CMK (cell line): ENCODE data around the gene TRAF4.
A peak's percentile ranks its signal among the peaks of the same experiment; 100 is the strongest.
"Not testable (repeated sequence)": the region's sequence is repeated elsewhere in the genome, so short reads cannot be mapped to it uniquely, and the experiment has no call there.

Source experiments
- DNase-seq: peaks from one replicate; pipeline ENCODE4 v3.0.0-alpha.2; 2010; ENCODE audit warnings: low read depth

The TRAF4 gene

DNA sequence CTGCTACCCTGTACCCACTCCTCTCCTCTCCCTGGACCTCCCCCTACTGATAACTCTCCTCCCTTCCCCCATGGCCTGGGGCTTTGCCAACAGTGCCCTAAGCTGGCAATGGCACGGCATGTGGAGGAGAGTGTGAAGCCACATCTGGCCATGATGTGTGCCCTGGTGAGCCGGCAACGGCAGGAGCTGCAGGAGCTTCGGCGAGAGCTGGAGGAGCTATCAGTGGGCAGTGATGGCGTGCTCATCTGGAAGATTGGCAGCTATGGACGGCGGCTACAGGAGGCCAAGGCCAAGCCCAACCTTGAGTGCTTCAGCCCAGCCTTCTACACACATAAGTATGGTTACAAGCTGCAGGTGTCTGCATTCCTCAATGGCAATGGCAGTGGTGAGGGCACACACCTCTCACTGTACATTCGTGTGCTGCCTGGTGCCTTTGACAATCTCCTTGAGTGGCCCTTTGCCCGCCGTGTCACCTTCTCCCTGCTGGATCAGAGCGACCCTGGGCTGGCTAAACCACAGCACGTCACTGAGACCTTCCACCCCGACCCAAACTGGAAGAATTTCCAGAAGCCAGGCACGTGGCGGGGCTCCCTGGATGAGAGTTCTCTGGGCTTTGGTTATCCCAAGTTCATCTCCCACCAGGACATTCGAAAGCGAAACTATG, 5.2 kb downstream of the TRAF4 start:
- no peak for DNase-seq

DNA sequence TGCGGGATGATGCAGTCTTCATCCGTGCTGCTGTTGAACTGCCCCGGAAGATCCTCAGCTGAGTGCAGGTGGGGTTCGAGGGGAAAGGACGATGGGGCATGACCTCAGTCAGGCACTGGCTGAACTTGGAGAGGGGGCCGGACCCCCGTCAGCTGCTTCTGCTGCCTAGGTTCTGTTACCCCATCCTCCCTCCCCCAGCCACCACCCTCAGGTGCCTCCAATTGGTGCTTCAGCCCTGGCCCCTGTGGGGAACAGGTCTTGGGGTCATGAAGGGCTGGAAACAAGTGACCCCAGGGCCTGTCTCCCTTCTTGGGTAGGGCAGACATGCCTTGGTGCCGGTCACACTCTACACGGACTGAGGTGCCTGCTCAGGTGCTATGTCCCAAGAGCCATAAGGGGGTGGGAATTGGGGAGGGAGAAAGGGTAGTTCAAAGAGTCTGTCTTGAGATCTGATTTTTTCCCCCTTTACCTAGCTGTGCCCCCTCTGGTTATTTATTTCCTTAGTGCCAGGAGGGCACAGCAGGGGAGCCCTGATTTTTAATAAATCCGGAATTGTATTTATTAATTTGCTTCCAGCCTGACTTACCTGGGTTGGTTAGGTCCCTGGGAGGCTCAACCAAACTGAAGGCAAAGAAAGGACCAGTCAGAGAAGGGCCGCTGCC, 5.8 kb downstream of the TRAF4 start:
- no peak for DNase-seq

DNA sequence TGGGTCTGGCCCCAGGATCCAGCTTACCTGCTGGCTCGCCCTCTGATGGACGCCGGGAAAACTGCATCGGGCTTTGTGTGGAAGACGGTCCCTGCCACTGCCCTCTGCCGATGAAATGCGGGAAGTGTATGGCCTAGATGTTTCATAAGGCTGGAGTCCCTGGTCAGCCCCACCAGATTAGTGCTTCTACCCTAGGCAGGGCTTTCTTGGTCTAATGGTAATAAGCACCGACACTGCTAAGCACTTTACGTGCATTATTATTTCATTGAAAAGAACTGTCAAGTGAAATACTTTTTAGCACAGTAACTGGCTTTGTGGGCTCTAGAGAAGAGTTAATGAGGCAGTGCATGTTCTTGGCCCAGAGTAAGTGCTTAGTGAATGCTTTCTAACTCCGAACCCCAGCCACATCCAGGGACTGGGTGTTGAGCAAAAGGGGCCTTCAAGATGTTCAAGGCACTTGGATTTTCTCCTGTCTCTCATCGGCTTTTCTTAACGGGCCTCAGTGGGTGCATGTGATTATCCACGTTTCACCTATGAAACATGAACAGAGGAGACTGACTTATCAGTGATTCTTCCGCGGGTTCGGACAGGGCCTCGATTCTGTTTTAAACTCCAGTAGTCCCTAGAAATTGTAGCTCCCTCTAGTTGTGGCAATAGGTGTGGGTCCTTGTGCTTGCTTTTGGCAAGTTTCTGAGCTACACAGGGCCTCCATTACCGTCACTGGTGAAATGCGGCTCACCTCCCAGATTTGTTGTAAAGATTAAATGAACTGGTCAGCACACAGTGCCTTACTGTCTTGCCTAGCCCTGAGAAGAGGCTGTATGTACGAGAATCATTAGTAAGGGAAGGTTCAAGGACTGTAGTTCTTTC, 6.6 kb downstream of the TRAF4 start:
- DNase-seq = peak; percentile 84

DNA sequence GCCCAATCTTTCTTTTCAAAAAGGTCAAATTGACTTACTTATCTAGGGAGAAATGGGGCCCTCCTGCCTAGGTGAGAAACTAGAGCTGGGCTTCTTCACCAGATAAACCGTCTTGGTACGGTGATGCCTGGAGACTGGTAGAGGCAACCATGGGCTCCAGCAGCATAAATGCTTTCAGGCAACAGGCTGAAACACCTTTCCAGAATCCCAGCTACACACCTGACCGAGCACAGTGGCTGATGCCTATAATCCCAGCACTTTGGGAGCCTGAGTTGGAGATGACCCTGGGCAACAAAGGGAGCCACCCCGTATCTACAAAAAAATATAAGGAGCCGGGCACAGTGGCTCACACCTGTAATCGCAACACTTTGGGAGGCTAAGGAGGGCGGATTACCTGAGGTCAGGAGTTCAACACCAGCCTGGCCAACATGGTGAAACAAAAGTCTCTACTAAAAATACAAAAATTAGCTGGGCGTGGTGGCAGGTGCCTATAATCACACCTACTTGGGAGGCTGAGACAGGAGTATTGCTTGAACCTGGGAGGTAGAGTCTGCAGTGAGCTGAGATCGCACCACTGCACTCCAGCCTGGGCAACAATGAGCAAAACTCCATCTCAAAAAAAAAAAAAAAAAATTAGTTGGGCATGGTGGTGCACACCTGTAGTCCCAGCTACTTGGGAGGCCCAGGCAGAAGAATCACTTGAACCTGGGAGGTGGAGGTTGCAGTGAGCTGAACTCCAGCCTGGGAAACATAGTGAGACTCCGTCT, 8.0 kb downstream of the TRAF4 start:
- DNase-seq = no peak

DNA sequence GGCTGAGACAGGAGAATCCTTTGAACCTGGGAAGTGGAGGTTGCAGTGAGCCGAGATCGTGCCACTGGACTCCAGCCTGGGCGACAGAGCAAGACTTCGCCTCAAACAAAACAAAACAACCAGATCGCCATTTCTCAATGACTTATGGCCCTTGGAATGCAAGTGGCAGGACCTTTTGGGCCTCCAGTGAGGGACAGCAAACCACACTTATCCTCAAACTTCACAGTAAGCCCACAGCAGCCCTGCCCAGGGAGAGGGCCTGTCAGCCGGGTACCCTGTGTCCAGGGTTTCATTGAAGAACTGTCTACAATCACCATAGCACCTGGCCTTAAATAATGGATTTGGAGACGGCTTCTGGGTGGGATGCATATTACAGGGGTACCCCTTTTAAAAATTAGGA, 11.7 kb downstream of the TRAF4 start:
- DNase-seq = no peak

DNA sequence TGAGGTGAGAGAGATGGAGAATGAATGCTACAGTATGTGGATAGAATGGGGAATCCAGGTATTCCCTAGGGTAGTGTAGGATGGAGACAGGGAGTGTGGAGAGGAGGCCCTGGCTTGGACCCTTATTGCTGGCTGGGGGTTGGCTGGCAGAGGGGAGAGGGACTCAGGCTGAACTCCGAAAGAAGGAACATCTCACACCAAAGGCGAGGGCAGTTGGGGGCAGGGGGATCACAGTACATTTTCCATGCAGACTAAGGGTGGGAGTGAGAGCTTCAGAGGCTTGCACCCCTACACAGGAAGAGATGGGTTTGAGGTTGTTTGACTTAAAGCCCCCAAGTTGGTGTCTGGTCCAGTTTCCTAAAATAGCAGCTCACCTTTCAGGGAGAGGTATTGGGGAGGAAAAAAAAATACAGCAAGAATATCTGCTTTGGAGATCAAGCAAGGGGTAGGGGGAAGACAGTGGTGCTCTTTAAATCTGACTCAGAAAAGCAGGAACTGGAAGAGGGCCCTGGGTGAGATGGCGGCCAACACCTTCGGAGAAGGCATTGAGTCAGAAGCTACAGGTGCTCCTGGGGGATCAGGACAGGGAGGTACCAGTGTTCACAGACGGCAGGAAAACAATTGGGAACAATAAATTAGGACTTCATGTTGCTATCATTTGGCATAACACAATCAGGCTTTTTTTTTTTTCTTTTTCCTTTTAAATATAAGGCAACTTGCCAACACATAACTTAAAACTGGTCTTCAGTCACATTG, 12.4 kb downstream of the TRAF4 start:
- no peak for DNase-seq

DNA sequence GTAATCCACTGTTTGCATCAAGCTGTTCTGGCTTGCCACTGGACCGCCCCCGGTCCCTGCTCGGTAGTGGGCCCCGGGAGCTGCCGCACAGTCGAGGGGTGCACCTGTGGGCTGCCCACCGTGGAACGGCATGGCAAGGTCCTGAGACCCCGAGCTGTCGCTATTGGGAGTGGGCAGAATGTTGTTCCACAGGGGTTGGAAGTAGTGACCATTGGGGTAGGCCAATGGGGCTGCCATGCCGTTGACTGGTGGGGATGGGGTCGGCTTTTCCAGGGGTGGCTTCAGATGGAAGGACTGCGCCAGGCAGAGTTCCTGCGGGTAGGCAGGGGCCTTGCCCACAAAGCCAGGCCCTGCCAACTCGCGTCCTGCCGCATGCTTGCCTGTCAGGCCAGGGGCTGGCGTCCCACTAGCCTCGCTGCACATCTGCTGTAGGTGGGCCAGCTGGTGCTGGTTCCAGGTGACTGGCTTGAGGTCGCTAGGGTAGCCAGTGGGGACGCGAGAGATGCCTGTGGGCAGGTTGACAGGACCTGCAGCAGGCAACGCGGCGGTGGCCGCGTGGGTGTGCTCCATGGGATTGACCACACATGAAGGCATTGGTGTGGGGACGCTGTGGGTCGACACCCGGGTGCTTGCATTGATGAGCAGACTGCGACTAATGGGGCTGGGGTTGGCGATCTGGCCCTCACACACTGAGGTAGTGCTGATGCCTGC, 14.8 kb downstream of the TRAF4 start:
- no peak for DNase-seq

DNA sequence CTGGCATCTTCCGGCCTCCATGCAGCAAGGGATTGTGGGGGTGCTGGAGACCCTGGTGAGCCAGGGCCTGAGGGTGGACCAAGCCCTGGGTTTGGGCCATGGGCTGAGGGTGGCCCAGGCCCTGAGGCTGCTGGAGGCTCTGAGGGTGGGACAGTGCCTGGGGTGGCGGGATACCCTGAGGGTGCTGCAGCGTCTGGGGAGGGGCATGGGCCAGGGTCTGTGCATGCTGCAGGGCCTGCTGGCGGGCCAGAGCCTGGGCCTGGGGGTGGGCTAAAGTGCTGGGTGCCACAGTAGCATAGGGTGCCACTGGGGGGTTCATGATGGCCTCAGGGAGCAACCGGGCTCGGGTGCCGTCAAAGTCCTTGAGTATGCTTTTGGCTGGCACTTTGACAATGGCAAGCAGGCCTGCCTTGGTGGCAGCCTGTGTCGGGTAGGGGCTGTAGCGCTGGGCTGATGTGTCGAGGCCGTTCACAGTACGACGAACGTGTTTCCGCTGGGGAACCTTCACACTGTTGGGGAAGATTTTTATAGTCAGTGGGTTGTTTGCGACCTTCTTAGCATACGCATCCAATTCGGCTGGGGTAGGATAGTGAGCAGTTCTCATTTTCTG, 15.6 kb downstream of the TRAF4 start:
- no peak for DNase-seq

DNA sequence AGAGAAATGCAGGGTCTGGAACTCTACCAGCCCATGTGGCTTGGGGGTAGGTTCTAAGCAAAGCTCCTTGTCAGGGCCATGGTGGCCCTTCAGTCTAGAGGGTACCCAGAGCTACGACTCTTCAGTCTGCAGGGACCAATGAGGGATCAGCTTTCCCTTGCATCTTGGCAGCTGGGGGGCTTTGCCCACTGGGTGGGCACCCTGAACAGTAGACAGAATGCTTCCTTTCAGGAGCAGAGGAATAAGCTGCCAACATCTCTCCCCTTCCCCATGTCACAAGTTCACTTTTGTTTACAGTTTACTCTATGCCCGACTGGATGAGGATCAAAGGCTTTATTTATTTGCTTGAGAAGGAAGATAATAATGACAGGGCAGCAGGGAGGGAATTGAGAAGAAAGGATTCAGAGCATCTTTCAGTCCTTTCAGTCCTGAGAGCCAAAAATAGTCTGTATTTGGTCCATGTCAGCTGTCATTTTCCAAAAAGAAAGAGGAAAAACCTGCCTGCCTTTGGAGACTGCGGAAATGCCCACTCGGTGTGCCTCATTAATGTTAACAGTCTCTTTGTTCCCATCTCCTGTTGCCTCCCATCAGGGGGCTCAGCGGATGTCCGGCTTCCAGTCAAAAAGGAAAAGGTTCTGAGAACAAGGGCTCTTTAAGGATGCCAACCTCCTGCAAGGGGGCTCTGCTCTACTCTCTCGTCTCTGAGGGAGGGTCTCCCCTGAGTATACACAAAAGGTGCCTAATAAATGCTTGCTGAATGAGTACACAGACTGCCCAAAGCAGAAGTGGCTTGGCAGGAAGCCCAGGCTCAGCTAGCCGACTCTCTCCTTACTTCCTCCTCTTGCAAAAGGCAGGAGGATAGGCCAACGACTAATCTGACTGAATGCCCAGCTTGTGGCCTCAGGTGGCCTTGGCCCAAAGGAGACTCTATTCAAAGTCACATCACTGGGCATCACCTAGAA, 17.1 kb downstream of the TRAF4 start:
- no peak for DNase-seq

DNA sequence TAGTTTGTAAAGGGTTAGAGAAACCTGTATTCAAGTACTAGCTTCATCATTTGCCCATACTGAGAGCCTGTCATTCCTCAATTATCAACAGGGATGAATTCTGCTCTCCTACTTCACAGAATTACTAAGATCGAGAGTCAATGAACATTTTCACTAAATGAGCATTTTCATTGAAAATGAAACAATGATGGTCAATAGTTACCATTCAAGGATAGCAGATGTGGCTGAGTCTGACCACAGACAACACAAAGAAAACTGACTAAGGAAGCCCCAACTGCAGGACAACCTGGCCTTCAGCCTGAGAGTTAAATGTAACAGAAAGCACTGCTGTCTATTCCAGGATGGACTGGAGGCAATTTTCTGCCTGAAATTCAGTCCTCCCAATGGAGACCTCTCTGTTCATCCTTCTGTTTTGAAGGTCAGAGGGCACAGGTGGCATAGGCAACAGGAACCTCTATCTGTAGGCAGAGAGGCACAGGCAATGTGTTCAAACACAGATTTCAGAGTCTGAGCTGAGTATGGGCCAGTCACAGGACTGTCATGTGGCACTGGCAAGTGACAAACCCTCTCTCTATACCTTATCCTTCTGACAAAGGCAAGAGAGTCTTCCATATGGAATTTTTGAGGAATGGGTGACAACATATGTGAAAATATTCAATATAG, 19.5 kb downstream of the TRAF4 start:
- DNase-seq = no peak

DNA sequence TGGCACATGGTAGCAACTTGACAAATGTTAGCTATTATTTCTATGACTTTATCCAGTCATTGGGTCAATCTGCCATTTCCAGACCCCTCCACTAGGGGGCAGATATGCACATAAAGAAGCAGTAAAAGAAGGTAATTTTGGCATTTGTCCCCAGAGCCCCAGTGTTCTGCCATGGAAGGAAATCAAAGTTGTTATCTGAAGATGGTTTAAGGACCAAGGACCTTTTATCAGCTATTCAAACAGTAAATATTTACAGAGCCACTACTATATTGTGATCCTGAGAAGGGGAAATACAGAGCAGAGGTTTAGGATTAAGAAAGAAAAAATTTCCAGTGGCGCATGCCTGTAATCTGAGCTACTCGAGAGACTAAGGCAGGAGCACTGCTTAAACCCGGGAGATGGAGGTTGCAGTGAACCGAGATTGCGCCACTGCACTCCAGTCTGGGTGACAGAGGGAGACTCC, 20.0 kb downstream of the TRAF4 start:
- DNase-seq = no peak

DNA sequence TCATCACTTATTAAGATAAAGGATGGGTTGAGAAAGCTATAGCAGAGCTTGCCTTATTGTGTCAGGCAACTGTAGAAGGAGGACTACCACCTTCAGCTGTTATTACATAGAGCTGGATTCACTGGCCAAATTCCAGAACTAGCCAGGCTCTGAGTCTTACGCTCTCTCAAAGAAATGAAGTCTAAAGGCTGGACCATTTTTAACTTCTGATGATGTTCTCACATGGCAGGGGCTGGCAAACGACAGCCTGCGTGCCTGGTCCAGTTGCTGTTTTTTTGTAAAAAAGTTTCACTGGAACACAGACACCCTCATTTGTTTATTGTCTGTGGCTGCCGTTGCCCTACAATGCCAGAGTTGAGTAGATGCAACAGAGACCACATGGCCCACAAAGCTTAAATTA, 21.2 kb downstream of the TRAF4 start:
- DNase-seq = no peak

DNA sequence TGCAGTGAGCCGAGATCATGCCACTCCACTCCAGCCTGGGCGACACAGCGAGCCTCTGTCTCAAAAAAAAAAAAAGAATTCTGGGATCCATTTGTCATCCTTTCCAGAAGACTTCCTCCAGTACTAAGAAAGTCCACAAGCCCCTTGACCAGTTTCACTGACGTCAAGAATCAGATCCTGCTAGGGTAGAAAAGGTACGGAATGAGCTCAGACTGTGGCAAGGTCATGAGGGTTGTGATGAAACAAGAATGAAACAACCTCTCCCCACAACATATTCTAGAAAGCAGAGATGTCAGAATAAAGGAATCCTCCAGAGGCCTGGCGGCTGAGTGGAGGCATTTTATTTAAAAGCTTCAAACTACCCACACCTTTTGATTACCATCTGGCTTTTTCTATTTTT, 29.9 kb downstream of the TRAF4 start:
- no peak for DNase-seq

DNA sequence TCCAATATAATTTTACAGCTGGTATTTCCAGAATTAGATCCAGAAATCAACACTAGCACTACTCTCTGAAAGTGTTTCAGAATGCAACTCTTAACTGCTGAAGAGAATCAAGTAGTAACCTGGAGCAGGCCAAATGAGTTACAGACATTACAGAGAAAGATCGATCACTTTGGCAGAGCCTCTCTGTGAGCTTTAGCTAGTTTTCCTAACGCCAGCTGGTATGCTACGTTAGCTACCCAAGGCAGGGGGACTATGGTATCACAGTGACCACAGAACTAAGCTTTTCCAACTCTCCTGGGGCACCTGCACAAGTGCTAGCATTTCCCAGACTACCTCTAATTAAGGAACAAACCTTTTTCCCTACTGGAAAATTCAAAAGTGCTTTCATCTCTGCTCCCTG, 30.4 kb downstream of the TRAF4 start:
- no peak for DNase-seq

DNA sequence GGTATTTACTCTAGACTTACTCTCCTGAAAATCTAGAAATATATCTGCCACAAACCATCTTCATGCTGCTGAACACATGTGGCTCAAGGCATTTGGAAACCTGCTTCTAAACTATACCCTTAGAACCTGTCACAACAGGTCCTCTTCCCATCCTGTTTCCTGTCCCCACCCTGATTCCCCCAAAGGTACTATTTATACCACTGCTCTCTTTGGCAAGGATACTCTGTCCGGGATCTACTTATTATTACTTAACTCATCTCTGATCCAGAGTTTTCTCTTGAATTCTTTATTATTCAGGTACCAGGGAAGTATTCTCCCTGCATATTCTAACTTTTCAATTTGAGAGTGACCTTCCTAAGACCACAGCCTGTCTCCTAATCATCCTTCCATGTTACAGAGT, 33.4 kb downstream of the TRAF4 start:
- no peak for DNase-seq

DNA sequence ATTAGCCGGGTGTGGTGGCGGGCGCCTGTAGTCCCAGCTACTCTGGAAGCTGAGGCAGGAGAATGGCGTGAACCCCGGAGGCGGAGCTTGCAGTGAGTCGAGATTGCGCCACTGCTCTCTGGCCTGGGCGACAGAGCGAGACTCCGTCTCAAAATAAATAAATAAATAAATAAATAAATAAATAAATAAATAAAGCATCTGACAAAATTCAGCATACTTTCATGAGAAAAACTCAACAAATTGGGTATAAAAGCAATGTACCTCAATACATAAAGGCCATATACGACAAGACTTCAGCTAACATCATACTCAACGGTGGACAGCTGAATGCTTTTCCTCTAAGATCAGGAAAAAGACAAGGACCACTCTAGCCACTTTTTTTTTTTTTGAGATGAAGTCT, 35.8 kb downstream of the TRAF4 start:
- not testable (repeated sequence) for DNase-seq

DNA sequence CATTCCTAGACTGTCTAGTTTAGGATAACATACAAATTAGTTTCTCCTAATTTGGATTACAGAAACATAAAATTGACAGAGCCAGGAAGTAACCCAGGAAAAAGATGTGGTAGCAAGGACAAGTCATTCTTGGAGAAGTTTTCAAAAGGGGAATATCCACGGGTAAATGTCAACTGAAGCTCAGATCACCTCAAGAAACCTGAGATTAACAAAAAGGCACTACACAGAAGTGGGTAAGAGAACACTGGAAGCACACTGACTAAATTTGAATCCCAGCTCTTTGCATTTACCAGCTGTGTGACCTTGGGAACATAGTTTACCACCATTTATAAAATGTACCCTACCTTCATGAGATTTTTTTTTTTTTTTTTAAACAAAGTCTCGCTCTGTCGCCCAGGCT, 39.4 kb downstream of the TRAF4 start:
- no peak for DNase-seq

DNA sequence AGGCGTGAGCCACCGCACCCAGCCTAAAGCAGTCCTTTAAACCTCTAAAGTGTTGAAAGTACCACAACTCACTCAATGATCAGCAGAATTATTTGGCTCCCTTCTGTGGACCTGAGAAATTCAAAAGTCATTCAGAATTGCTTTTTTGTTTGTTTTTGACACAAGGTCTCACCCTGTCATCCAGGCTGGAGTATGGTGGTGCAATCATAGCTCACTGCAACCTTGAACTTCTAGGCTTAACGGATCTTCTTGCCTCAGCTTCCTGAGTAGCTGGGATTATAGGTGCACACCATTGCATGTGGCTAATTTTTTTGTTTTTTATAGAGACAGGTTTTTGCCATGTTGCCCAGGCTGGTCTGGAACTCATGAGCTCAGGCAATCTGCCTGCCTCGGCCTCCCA, 44.3 kb downstream of the TRAF4 start:
- no peak for DNase-seq
